ENCODE data around the gene OLR1.

- TF ChIP-seq CTCF (IDR thresholded peaks at IDR 0.05) (no peak), POLR2AphosphoS5 (IDR thresholded peaks at IDR 0.05) (no peak), POLR2A (IDR thresholded peaks at IDR 0.05) (no peak)
These were observed 39.4 kb upstream of the OLR1 start for GRCh38 chr12:10211101-10211939.
